GDM1 (cell line): ENCODE measurements around the gene ZNFX1.
"Not testable (repeated sequence)": the region's sequence is repeated elsewhere in the genome, so short reads cannot be mapped to it uniquely, and the experiment has no call there.

Experiments used
- DNase-seq: peaks from one replicate; lab custom pipeline; 2025; lab: John Stamatoyannopoulos, UW

Gene ZNFX1

GRCh38 chr20:49248301-49248700, 29.6 kb downstream of the ZNFX1 start:
- no peak for DNase-seq

GRCh38 chr20:49247792-49248191, 30.1 kb downstream of the ZNFX1 start:
- DNase-seq: peak; percentile 14

GRCh38 chr20:49247169-49247723, 30.6 kb downstream of the ZNFX1 start:
- no peak for DNase-seq

GRCh38 chr20:49245921-49246740, 31.7 kb downstream of the ZNFX1 start:
- DNase-seq: no peak

GRCh38 chr20:49237531-49237930, 40.3 kb downstream of the ZNFX1 start:
- no peak for DNase-seq

GRCh38 chr20:49236301-49236700, 41.6 kb downstream of the ZNFX1 start:
- DNase-seq: no peak

- no peak for DNase-seq
Measured at GRCh38 chr20:49234831-49235230, 43.0 kb downstream of the ZNFX1 start.

GRCh38 chr20:49233226-49233625, 44.6 kb downstream of the ZNFX1 start:
- no peak for DNase-seq

GRCh38 chr20:49231471-49231870, 46.4 kb downstream of the ZNFX1 start:
- no peak for DNase-seq

- DNase-seq: peak; percentile 50
Measured at GRCh38 chr20:49230561-49231133, 47.2 kb downstream of the ZNFX1 start.

- DNase-seq: no peak
Measured at GRCh38 chr20:49230021-49230420, 47.8 kb downstream of the ZNFX1 start.

- DNase-seq: no peak
Measured at GRCh38 chr20:49229381-49229780, 48.5 kb downstream of the ZNFX1 start.

GRCh38 chr20:49228676-49229075, 49.2 kb downstream of the ZNFX1 start:
- DNase-seq: no peak

- no peak for DNase-seq
Measured at GRCh38 chr20:49225896-49226295, 52.0 kb downstream of the ZNFX1 start.

GRCh38 chr20:49219924-49220831, 57.7 kb downstream of the ZNFX1 start:
- DNase-seq: no peak

GRCh38 chr20:49219091-49219923, 58.5 kb downstream of the ZNFX1 start, which contains the start of gene DDX27:
DDX27 (plus strand) TSS chr20:49219416; CDS start chr20:49219449, 33 bp downstream.
- DNase-seq: peak; percentile 95

- not testable (repeated sequence) for DNase-seq
Measured at GRCh38 chr20:49218739-49219090, 59.1 kb downstream of the ZNFX1 start.

- DNase-seq: peak; percentile 72
Measured at GRCh38 chr20:49216991-49217578, 60.8 kb downstream of the ZNFX1 start.

- no peak for DNase-seq
Measured at GRCh38 chr20:49215232-49215631, 62.6 kb downstream of the ZNFX1 start.

- DNase-seq: no peak
Measured at GRCh38 chr20:49214571-49214970, 63.3 kb downstream of the ZNFX1 start.

GRCh38 chr20:49210757-49211110, 67.1 kb downstream of the ZNFX1 start:
- DNase-seq: no peak
